ENCODE measurements around the gene UQCRH. TPM values are rescaled to one million over a fixed set of nuclear protein-coding genes. Genes with fewer than 3 reads are reported as not detected.

Gene UQCRH
- total and polyA plus RNA-seq, 2 of the 8 experiments (the other 6 are each of a cell fraction or from before 2014, with no cell fraction given), result 626 to 1,112 TPM

DNA sequence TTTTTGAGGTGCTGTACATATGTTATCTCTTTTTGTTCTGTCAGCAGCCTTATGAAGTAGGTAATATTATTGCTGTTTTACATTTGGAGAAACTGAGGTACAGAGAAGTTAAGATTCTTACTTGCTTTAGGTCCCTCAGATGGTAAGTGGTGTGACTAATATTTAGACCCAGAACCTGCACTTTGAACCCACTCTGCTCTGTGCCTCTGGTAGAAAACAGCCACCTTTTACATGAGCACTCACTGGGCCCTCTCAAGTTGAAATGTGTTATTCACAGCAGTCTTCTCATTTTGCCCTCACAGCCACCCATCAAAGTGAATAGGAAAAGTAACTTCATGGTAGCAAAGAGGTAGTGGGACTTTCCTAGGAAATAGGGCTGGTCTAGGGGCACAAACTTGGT, 41.8 kb downstream of the UQCRH start:
- H3K4me1 ChIP-seq (replicated peaks in 1 of 4; ENCODE audit: control insufficient read depth in 3 of 4, insufficient read depth in 4 of 4, low read length in 3 of 4), result peaks cover 0 to 7% (median 4%) of the 10 kb centered on the region in 4 experiments; a peak in 4 of 7 replicates
- peaks cover 0 to 5% of the 10 kb centered on the region in 2 experiments for H4K20me1 ChIP-seq (replicated peaks in 1 of 2; ENCODE audit: control insufficient read depth in 1 of 2, insufficient read depth in 2 of 2, low read length in 2 of 2)
- H3K79me1 ChIP-seq (ENCODE audit: low read depth, low read length), result peaks cover 3% of the 10 kb centered on the region; the same call in 1 of the 2 replicates
- FAIRE-seq, result no peak
- H2BK5ac ChIP-seq (ENCODE audit: low read depth, low read length), result no peak overlapping the region
- no peaks in the 10 kb centered on the region; a peak in 1 of 4 replicates for H3K79me2 ChIP-seq (ENCODE audit: control insufficient read depth in 1 of 2, insufficient read depth in 2 of 2, low read length in 2 of 2)
- no peaks in the 10 kb centered on the region for H3K27me3 ChIP-seq (replicated peaks in 1 of 4; ENCODE audit: control insufficient read depth in 3 of 4, extremely low read depth in 1 of 4, insufficient read depth in 3 of 4, low read length in 3 of 4)
- H3K9me3 ChIP-seq (ENCODE audit: insufficient read depth in 2 of 2, low read depth in 1 of 2, low read length in 1 of 2), result no peaks in the 10 kb centered on the region
- no peak overlapping the region for H2BK15ac ChIP-seq (ENCODE audit: low read length)
- H4K5ac ChIP-seq (ENCODE audit: insufficient read length, low read depth, low read length), result no peak overlapping the region
- H2BK20ac ChIP-seq (ENCODE audit: low read length), result no peak overlapping the region
- H2AFZ ChIP-seq (ENCODE audit: low read length), result no peak overlapping the region
- no peak overlapping the region for H2AK5ac ChIP-seq (ENCODE audit: low read depth, low read length)
- H3K14ac ChIP-seq (ENCODE audit: insufficient read length), result no peak overlapping the region
- peaks cover 7 to 39% (median 20%) of the 10 kb centered on the region in 4 experiments for H3K36me3 ChIP-seq (ENCODE audit: control insufficient read depth in 2 of 4, insufficient read depth in 4 of 4, low read length in 3 of 4)
- H3K27ac ChIP-seq (ENCODE audit: low read depth, low read length), result no peak overlapping the region
- peaks cover 7% of the 10 kb centered on the region for H3K23me2 ChIP-seq (ENCODE audit: low read depth, low read length)
- H4K8ac ChIP-seq (ENCODE audit: extremely low read depth, insufficient read depth, low read length), result no peak overlapping the region
- H3K23ac ChIP-seq (ENCODE audit: insufficient read length), result no peak overlapping the region
- H3K4me2 ChIP-seq (ENCODE audit: insufficient read depth in 1 of 2, low read depth in 2 of 2, low read length in 2 of 2), result no peak overlapping the region
- H2BK12ac ChIP-seq (ENCODE audit: low read depth, low read length), result no peak overlapping the region
- POLR2A ChIA-PET (ENCODE audit: partially characterized antibody), result interaction anchor here (1.2 to 2.0 kb wide), 3 partner anchors 16 to 43 kb away, joined by 4 to 8 read pairs (median 4); partner anchors contain the start of genes LRRC41 and UQCRH
- H3K56ac ChIP-seq (replicated peaks; ENCODE audit: insufficient read length, low read depth, low read length), result no peak overlapping the region
- H2BK120ac ChIP-seq (replicated peaks; ENCODE audit: low read depth, low read length), result no peak overlapping the region
- no peak overlapping the region for H3K4me3 ChIP-seq (ENCODE audit: extremely low read depth in 1 of 4, insufficient read depth in 2 of 4, low read depth in 3 of 4, low read length in 4 of 4)
- H3K9ac ChIP-seq (replicated peaks in 1 of 4; ENCODE audit: extremely low read depth in 1 of 4, low read depth in 3 of 4, low read length in 3 of 4), result no peak overlapping the region
- no peak overlapping the region for H3K4ac ChIP-seq (replicated peaks; ENCODE audit: insufficient read length, low read depth, low read length)
- DNase-seq (ENCODE audit: low read depth in 1 of 2, low spot score in 2 of 2), result no peak
- CTCF ChIA-PET (ENCODE audit: partially characterized antibody), result interaction anchor here (1.4 to 5.9 kb wide), 3 partner anchors 11 to 164 kb away, joined by 3 to 54 read pairs (median 8); no protein-coding TSS in a partner anchor
- H3K18ac ChIP-seq (ENCODE audit: extremely low read depth, low read length), result no peak overlapping the region
- no peak overlapping the region for H4K91ac ChIP-seq (replicated peaks; ENCODE audit: insufficient read length, low read length)
- TF ChIP-seq, protein P1, sequence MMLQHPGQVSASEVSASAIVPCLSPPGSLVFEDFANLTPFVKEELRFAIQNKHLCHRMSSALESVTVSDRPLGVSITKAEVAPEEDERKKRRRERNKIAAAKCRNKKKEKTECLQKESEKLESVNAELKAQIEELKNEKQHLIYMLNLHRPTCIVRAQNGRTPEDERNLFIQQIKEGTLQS (IDR thresholded peaks at IDR 0.05; ENCODE audit: insufficient read depth, low read depth, low read length), result no peak
- no peak for TF ChIP-seq KDM4A (IDR thresholded peaks at IDR 0.05; ENCODE audit: low read depth, low read length, severe bottlenecking)
